Suppressor macrophage treated with lipopolysaccharide for 1 hour (primary cell): ENCODE results near the gene UNC13A.

Source experiments
- DNase-seq, 3 donors: peaks; one replicate each; pipeline ENCODE4 v3.0.0-alpha.2; 2020 to 2022

UNC13A gene

DNA sequence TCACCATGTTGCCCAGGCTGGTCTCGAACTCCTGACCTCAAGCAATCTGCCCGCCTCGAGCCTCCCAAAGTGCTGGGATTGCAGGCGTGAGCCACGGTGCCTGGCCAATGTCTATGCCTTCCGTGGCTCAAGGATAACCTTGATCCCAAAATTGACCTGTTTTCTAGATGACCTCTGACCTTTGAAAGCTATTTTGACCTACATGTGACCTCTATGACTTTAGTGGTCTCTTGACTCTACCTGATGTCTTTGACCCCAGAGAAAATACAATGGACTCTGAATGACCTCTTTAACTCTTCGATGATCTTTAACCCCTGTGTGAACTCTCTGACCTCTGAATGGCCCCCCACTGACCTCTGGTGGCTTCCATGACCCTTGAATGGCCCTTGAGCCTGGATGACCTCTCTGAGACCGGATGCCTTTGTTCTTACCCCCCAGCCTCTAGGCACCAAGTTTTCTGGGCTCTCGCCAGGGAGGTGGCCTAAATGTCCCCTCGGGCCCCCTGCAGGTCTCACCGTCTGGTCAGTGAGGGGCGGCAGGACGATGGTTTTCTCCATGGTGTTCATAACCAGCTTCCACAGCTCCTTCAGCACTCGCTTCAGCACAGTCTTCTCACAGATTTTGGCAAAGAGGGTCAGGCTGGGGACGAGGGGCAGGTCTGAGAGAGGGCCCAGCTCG lies 63.7 kb downstream of the UNC13A start:
- no peak for DNase-seq

DNA sequence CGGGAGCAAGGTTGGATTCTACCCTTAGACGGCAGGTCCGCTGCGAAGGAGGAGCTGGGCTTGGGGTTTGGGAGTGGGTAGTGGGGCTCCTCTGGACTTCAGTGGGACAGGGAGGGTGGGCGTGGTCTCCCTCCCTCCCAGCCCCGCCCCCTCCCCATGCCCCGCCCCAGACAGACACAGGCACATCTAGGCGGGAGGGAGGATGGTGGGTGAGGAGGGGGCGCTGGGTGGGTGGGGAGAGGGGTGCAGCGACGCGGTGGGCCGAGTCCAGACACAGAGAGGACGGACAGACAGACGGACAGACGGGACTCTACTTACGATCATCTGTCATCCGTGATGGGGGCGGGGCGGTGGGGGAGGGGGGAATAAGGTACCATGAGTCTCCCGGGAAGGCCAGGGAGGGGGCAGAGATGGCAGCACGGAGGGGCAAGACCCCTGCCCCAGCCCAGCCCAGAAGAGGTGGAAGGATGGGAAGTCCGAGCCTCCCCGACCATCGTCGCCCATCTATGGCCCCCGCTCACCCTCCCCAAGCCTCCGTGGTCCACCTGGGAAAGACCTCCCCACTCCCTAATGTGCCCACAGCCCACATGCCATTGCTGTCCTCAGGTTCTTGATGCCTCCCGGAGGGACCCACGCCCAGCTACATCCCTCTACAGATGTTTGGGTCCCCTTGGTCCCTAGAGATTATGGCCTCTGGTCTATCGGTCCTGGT lies 64.8 kb downstream of the UNC13A start:
- no peak for DNase-seq

DNA sequence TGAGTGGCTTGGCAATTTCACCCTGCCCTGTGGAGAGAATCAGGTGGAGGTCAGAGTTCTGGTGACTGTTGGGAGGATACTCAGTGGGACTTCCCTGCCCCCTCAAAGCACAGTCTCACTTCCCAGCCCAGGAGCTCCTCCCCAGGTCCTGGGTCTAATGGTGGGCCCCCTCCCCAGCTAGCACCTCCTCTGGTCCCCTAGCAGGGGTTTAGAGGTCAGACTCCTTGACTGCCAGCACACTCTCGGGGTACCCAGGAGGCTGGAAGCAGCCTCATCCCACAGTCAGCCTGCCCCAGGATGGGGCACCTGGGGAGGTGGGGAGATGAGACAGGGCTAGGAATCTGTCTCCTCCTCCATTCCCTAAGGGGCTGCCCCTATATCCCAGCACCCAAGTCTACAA lies 67.5 kb downstream of the UNC13A start:
- no peak for DNase-seq

DNA sequence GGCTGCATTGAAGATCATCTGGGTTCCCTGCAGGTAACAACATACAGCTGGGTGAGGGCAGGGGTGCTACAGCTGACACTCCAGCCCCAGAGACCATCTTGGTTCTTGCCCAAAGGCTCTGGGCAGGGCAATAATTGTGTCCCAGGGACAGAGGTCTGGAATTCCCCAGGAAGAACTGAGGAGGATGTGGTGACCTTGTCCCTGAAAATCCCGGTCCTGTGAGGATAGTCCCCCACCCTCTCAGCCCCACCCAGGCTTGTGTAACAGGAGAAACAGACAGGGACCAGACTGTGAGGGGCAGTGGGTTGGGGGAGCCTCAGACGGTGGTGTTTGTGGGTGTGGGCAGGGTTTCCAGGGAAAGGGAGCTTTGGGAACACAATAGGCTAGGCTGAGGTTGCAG lies 69.2 kb downstream of the UNC13A start:
- peak; percentile 57 to 82 (median 59) for DNase-seq

DNA sequence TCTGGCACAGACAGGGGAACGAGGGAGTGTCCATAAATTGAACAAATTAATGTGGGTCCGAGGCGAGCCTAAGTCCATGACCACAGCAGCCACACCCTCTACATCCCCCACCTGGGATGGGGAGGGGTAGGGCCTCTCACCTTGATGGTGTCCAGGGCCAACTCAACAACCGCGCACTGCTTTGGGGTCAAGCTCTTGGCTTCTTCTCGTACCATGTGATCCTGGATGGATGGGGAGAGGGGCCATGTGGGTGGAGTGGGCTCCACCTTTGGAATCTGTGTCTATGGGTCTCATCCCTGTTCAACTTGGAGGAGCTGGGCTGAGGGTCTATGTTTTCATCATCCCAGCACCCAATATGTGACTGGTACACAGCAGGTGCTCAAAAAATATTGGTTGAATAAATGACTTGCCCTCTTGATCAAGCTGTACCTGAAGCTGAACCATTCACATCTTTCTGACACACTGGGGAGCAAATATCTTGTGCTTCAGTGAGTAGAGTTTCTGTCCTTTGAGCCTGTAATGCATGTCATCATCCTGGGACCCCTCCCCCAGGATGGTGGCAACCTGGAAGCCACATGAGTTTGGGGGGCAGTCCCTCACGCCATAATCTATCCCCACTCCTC lies 69.8 kb downstream of the UNC13A start:
- peak in 1 of 3 donors; percentile 6 for DNase-seq

DNA sequence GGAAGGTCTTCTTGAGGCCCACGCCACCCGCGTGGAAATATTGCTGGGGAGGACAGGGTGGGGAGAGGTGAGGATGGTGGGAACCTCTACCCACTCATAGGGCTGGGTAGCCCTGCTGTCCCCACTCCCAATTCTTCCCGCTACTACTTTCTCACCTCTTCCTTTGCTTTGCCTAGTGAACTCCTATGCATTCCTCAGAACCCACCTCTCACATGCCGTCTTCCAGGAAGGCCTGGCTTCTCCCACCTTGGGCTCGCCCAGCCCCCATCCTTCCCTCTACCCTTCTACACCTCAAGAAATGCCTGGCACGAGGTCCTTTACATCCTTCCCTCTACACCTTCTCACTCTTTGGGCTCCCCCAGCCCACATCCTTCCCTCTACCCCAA lies 70.4 kb downstream of the UNC13A start:
- DNase-seq, result peak in 1 of 3 donors; percentile 16

DNA sequence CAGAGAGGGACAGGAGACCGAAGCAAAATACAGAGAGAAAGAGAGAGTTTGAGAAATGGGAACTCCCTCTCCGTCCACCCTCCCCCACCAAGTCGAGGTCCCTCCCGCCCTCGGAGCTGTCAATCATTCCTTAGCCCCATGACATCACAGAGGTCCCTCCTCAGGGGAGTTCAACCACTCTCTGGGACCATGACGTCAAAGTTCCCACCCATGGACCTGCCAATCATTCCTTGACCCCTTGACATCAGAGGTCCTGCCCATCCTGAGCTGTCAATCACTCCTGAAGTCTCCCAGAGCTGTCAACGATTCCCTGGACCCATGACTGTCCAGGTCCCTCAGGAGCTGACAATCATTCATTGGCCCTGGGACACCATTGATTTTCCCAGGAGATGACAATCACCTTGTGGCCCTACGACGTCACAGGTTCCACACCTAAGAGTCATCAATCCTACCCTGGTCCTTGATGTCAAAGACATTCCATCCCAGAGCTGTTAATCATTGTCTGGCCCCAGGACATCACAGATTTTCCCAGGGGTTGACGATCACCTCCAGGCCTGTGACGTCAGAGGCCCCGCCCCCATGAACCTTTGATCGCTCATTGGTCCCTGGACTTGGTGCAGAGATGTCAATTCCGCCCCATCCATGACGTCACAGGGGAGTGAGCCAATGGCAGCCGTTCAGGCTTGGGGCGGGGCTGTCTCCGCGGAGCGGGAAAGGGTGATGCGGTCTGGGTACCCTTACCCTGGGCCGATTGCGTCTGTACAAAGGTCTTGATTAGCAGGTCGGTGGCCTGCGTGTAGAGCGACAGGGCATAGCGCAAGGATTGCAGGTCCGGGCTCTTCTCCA lies 71.0 kb downstream of the UNC13A start:
- DNase-seq, result peak; percentile 55 to 73 (median 56)

DNA sequence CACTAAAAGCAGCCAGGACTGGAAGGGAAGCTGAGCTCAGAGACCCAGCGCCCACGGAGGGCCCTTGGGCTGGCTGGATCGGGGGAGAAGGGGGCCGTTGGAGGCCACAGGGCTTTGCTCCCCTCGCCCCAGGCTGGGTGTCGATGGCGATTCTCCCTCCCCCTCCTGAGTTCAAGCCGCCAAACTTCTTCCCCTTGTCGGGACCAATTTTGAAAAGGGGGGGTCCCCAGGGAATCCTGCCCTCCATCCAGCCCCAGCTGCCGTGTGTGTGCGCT lies 71.5 kb downstream of the UNC13A start:
- peak in 1 of 3 donors; percentile 31 for DNase-seq

DNA sequence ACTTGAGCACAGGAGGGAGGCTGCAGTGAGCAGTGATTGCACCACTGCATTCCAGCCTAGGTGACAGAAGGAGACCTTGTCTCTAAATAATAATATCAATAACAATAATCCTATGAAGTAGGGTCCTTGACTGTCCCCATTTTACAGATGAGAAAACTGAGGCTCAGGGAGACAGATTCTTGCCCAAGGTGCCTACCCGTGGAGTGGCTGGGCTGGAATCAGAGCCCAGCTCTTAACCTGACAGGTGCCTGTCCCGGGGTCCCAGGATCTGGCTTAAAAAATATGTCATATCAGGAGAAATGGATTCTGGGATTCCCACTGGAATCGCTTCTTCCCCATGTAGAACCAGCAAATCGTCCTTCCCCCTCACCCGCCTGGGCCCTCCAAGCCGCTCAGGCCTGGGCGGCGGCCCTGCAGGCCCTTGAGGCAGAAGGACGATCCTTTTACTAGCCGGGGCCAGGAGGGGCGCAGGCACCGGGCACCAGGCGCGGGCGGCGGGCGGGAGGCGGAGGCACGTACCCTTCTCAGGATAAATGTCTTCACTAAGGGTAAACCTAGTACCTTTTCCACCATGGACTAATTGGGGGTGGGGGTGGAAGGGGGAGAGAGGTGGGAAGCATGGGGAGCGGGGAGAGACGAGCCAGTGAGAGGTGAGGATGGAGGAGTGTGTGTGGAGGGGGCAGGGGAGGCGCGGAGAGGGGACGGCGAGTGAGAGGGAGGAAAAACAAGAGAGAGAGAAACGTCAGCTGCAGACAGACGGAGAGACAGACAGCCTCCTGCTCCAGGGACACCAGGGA lies 72.1 kb downstream of the UNC13A start:
- DNase-seq, result peak in 1 of 3 donors; percentile 19

DNA sequence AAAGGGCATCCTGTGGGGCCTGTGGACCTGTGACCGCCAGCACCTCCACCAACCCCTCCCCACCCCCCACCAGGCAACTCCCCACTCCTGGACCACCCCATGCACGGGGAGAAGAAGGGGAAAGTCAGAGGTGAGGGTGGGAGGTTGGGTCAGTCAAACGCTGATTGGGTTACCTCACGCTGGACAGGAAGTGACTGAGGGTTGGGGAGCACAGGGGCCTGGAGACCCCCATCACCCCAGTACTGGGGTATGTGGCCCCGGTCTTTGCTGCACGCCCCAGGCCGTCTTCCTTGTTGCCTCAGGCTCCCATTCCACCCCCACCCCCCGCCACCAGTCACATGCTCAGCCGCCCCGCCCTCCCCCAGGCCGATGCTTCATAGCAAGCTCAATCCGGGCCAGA lies 73.7 kb downstream of the UNC13A start:
- no peak for DNase-seq

DNA sequence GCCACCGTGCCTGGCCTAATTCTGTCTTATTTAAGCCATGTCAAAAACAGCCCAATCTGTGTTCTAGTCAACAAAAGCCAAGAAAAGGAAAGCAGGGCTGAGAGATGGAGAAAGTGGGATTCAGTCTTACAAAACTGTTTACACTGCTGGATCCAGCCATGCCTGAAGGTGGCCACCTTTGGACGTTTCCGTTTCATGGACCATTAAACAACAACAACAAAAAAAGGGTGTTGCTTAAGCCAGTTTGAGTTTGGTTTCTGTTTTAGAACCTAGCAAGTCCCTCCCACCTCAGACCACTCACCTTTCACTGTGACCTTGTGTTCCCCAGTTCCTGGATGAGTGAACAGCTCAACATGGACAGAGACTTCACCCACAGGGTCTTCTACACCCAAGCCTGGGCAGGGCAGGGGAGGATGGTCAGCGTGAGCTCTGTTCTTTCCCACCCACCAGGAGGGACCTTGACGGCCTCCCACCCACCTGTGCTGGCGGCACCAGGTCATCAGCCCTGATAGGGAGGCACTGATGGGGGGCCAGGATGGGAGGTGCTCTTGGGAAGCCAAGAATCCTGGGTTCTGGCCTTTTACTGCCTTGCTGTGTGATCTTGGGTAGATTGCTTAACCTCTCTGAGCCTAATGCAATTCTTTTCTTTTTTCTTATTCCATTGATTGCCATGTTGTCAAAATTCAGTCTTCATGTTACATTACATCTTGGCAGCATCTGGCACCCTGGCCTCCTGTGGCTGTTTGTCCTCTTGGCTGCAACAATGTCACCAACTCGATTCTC lies 76.5 kb downstream of the UNC13A start:
- no peak for DNase-seq

DNA sequence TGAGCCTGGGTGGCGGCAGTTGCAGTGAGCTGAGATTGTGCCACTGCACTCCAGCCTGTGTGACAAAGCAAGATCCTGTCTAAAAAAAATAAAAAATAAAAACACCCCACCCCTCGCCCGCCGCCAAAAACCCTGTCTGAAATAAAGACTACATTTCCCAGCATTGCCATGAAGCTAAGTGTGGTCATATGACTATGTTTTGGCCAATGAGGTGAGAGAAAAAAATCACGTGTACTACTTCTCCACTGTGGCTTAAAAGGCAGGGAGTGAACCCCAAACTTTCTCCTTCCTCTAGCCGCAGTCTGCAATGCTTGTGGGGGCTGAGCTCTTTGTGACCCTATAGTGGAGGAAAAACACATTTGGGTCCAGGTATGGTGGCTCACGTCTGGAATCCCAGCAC lies 77.8 kb downstream of the UNC13A start:
- peak; percentile 23 to 64 (median 55) for DNase-seq

DNA sequence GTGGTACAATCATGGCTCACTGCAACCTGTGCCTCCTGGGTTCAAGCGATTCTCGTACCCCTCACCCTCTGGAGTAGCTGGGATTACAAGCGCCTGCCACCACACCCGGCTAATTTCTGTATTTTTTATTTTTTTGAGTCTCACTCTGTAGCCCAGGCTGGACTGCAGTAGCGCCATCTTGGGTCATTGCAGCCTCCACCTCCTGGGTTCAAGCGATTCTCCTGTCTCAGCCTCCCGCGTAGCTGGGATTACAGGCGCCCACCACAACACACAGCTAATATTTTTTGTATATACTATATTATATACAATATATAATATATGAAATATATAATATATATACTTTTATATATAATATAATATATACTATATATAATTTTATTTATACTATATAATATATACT lies 80.2 kb downstream of the UNC13A start:
- DNase-seq, result no peak

DNA sequence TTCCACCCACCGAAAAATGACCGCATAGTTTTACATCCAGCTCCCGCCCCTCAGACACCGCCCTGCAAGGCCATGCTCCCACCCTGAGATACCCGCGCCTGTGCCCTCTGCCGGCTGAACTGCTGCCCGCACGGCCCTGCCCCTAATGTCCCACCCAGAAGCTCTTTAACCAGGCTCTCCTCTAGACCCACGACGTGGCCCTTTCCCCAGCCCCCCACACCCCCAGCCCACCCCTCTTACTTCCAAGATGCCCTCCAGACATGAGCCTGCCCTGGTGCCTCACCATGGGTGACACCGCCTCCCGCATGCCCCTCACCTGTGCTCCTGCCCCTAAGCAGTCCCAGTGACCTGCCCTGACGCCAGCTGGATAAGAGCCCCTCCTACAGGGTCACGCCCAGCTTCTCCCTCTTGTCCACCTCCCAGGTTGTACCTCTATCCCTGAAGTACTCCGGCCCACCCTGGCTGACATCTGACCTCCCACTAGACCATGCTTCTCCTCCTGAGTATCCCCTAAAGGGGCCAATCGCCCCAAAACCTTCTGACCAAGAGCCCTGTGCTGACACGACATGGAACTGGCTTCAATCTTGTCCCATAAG lies 81.5 kb downstream of the UNC13A start:
- DNase-seq, result no peak

DNA sequence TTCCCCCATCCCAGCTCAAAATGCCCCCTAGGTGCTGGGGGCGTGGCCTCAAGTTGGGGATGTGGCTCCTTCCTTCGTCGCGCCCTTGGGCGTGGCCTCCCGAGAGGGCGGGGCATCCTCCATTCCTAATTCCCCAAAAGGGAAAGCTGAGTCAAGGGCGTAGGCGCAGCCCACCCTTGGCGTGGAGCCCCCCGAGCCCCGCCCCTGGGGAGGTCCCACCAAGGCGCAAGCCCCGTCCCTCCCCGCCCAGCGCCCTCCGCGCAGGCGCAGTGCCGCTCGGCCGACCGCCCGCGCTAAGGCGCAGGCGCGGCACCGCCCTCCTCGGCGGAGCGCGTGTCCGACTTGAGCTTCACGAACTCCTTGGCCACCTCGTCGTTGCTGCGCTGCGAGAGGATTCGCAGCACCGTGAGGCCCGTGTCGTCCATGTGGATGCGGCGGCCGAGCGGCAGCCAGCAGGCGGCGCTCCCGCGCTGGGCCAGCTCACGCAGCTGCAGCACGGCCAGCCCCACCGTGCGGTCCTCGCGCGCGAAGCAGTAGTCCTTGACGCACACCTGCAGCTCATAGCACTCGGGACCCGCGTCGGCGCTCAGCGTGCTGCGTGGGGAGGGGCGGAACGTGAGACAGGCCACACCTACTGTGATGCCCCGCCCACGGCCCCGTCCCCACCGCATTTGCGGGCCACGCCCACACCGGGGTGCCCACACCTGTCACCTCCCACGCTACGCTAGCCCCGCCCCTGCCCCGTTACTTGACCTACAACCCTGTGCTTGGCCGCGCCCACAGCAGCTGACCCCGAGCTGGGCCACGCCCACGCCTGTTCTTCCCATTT lies 82.2 kb downstream of the UNC13A start:
- DNase-seq, result peak; percentile 93 to 96 (median 96)

DNA sequence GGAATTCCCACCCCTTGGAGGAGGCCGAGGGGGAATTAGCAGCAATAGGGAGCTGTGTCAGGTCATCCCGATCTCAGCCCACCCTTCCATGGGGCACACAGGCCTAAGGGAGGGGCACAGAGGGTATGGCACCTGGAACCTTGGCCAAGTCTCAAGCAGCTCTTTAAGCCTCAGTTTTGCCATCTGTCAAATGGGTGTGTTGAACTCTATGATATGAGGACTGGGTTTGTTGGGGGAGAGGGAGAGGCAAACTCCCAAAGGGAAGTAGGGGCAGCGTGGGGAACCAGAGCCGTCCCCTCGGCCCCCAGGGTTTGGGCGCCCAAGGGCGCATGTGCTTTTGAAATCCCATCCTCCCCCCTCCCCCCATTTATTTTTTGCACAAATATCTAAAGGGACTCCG lies 83.0 kb downstream of the UNC13A start:
- no peak for DNase-seq

DNA sequence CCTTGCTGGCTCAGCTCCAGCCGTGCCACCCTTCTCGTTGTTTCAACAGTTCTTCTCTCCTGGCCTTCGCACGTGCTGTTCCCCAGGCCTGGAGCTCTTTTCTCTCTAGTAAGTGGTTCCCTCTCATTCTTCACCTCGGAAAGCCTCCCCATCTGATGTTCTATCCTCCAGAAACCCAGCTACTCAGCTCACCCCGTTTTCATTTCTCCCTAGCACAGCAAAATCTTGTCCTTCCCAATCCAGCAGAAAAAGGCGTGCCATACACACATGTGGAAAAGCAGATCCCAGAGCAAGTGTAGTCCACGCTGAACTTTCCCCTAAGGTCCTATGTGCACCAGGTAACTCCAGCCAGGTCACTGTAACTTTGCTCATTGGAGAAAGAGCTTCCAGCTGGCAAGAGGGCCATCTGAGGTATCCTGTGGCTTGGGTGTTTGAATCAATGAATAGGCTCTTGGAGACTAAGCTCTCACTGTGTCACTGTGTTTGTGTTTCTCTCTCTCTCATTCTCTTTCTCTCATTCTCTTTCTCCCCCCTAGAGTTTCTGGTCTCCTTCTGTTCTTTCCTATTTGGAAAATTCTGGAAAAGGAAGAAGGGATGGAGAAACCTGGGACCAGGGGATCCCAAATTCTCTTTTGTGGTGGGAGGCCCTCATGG lies 83.7 kb downstream of the UNC13A start:
- DNase-seq, result no peak

DNA sequence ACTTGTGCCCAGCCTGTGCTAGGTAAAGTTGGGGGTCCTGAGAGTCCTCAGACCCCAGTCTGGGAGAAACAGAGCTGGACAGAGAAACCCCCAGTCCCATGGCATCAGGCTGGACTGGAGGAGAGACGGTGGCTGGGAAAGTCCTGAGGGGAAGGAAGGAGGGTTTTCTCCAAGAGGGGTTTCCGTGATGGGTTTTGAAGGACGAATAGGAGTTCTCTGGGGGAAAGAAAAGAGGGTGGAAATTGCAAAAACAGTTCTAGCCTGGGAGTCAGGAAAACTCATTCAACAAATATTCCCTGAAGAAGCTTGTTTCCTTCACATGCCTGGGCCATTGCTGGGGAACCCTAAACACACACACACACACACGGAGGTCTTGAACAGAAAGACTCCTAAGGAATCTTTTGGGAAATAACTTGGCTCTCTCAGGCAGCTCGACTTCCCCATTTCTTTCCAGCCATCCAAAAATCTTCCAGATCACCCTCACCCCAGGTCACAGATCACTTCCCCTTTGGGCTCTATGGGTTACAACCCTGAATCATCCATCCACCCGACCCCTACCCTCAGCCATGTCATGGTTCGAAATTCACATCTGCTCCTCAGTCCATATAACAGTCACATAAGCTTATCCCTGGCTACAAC lies 85.2 kb downstream of the UNC13A start:
- DNase-seq, result peak; percentile 77 to 82 (median 81)

DNA sequence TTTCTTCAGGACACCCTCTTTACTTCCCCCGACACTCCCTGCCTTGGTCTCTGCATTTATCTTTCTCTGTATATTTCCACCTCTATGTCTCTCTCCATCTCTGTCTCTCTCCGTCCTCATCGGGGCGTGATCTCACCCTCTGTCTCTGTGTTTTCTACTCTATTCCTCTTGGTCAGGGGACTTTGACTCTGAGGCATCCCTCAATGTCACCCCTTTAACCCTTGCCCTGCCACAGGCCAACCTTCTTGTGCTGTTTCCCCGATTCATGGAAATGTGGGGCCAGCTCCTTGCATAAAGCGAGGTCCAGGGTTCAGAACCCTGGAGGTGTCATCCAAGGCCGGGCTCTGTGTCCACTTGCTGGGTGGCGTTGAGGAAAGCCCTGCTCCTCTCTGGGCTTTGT lies 85.9 kb downstream of the UNC13A start:
- DNase-seq, result peak in 1 of 3 donors; percentile 24
